ENCODE results near the gene OGFOD3.

The OGFOD3 gene

GRCh38 chr17:82446124-82446523, 27.7 kb upstream of the OGFOD3 start:
- DNase-seq, result no peak

- no peak for DNase-seq
Measured at GRCh38 chr17:82445542-82445941, 27.2 kb upstream of the OGFOD3 start.

- DNase-seq, result no peak
Measured at GRCh38 chr17:82444941-82445521, 26.6 kb upstream of the OGFOD3 start.

GRCh38 chr17:82444284-82444893, 26.0 kb upstream of the OGFOD3 start:
- no peak for DNase-seq

- no peak for DNase-seq
Measured at GRCh38 chr17:82443465-82444283, 25.3 kb upstream of the OGFOD3 start.

DNA sequence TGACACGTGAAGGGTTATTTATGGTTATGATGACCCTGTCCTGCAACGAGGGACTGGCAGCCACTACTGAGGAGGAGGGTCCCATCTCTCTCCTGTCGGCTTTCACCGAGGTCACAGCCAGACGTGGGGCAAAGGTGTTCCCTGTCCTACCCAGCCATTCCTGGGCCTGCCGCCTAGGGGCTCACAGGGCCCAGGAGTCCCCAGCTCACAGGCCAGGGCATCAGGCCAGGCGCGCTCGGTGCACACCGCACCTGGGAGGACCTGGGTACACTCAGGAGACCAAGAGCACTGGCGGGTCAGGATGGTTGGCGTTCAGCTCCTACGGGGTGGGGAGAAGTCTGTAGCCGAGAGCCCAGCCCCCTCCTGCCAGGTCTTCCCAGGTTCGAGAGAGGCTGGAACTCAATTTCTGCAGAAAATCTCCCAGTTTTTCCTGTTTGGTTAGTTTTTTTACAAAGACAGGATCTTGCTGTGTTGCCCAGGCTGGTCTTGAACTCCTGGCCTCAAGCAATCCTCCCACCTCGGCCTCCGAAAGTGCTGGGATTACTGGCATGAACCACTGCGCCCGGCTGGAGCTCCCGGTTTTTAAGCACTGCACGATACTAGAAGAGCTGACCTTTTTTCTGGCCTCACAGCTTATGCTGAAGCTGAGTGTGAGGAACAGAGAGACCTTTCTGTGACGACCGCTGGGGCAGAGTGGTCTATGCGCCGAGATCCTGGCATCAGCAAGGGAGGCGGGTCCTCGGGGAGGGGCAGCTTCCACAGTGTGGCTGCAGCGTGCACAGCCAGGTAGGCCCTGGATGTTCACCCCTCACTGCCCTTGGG, 24.5 kb upstream of the OGFOD3 start:
- DNase-seq, result no peak

DNA sequence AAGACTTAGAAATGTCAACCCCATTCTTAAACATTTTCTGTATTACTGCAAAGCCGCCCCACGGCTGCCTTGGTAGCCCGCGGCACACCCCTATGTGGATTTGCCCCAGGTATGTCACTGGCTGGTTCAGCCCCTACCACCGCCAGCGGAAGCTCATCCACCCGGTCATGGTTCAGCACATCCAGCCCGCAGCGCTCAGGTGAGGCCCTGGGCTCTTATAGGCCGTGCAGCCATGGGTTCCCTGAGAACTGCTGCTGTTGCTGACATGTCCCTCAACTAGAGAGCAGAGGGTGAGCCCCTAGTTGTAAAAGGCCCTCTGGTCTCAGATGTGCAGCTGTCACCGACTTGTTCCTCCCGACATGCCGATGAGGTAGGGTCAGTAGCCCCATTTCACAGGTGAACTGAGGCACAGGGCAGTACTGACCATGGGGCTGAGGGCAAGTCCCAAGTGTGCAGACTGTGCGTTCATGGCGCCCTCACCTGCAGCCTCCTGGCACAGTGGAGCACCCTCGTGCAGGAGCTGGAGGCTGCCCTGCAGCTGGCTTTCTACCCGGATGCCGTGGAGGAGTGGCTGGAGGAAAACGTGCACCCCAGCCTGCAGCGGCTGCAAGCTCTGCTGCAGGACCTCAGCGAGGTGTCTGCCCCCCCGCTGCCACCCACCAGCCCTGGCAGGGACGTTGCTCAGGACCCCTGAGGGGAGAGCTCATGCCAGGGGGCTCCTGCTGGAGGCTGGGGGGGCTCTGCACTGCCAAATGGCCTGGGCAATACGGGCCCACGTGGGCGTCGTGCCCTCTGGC, 23.5 kb upstream of the OGFOD3 start:
- no peak for DNase-seq

DNA sequence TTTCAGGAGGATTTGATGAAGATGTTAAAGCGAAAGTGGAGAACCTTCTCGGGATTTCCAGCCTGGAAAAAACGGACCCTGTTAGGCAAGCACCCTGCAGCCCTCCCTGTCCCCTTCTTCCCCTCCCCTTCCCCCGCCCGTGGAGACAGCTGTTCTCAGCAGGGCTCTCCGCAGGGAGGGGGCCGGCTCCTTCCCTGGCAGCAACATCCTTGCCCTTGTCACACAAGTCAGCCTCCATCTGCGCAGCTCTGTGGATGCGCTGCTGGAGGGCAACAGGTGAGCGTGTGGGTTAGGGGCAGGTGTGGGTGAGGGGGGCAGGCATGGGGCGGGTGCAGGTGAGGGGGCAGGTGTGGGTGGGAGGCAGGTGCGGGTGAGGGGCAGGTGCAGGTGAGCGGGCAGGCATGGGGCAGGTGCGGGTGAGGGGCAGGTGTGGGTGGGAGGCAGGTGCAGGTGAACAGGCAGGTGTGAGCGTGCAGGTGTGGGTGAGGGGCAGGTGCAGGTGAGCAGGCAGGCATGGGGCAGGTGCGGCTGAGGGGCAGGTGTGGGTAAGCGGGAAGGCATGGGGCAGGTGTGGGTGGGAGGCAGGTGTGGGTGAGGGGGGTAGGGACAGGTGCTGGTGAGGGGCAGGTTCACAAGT, 22.7 kb upstream of the OGFOD3 start:
- no peak for DNase-seq

DNA sequence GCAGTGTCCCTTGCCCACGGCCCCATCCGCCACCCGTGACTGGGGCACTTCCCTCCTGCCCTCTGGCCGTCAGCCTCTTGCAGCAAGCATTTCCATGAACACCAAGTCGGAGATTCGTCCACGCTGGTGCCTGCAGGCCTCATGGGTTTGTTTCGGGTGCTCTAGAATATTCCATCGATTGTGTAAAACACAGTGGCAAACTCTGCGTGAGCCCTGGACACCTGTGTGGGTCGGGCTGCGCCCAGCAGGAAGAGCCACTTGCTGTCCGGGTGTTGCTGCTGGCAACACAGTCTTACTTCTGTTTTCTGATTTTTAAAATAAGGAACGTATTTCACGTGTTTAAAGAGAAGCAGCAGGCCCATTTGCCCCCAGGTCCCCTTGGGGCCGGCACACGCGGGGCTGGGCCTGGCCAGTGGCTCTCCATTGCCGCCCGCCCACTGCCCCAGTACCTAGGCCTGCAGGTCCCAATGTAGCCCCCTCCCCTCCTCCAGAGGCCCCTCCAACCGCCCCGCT, 22.1 kb upstream of the OGFOD3 start:
- no peak for DNase-seq

GRCh38 chr17:82439829-82440365, 21.5 kb upstream of the OGFOD3 start:
- no peak for DNase-seq

- no peak for DNase-seq
Measured at GRCh38 chr17:82439194-82439828, 20.9 kb upstream of the OGFOD3 start.

DNA sequence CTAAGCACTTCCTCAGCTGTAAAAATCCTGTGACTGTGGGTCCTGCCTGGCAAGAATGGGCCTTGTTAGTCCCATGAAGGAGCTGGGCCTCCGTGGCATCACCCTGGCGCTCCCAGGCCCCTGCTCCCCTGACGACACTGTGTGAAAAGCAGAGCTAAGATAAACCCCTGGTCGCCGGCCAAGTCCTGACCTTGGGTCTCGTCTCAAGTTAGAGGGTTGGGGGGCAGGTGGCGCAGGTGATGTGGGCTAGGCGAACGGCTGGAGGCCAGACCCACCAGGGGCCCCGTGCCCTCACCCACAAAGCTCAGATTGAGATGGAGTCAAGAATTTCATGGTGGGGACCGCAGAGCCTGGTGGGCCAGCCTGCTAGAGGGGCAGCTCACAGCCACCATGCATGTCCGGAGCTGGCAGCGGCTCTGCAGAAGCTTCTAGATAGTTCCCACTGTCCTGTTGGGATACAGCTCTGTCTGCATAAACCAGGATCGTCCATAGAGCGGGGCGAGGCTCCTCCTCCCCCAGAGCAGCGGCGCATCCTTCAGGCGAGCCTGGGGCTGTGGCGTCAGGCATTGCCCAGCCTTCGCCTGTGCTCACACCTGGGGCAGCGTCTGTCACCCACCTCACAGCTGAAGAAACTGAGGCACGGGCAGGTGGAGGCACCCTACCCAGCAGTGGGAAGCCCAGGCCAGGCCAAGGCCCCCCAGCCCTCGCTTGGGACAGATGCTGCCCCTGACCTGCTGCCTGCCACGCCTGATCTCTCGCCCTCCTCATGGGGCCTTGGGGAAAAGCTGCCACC, 20.2 kb upstream of the OGFOD3 start:
- no peak for DNase-seq

- DNase-seq, result no peak
Measured at GRCh38 chr17:82437325-82437668, 18.9 kb upstream of the OGFOD3 start.

DNA sequence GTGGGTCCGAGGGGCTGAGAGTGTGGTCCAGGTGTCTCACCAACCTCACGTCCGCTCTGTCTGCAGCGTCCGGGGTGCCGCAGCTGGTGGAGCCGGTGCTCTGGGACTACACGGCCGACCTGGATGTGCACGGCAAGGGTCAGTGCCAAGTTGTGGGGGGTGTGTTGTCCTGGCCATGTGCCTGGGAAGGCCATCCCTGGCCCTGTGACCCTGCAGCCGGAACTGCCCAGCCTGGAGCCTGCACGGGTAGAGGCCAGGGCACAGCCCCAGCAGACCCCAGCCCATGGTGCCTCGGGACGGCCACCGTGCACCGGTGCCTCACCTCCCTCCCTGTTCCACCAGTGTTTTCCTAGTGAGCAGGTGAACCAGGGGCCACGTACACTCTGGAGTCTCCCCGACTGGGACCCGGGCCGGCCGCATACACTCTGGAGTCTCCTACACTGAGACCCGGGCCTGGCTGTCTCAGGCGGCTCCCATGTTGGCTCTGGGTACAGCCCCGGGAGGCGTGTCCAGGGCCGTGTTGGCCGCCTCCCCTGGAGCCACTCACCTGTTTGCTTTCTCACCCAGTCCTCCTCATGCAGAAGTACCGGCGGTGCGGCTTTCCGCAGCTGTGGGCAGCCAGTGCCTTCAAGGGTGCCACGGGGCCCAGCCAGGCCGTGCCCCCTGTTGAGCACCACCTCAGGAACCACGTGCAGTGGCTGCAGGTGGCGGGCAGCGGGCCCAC, 18.4 kb upstream of the OGFOD3 start:
- no peak for DNase-seq

GRCh38 chr17:82435601-82436583, 17.5 kb upstream of the OGFOD3 start:
- DNase-seq, result no peak

GRCh38 chr17:82435103-82435502, 16.7 kb upstream of the OGFOD3 start:
- no peak for DNase-seq

- no peak for DNase-seq
Measured at GRCh38 chr17:82434216-82434565, 15.8 kb upstream of the OGFOD3 start.

DNA sequence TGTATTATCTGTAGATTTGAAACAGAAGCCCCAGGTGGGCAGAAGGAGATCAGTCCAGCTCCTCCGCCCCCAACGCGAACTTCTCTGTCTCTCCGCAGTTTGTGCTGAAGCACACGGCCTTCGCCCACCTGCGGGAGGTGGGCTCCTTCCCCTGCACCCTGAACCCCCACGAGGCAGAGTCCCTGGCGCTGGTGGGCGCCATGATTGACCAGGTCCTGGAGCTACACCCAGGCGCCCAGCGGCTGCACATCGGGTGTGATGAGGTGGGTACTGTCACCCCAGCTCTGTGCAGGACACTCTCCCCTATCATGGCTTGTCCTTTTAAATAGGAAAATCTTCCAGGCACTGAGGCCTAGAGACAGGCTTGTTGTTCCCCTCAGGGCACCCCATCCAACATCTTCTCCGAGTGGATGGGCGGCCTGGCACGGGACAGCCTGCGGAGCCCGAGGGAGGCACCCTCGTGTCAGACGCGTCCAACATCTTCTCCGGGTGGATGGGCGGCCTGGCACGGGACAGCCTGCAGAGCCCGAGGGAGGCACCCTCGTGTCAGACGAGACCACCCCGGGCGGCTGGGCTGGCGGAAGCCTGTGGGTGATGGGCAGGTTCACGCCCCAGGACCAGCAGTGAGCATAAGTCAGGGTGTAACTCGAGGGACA, 15.3 kb upstream of the OGFOD3 start:
- DNase-seq, result no peak
